Measurements from ENCODE around the gene ZNF587. TPM values are rescaled to one million over a fixed set of nuclear protein-coding genes. Genes with fewer than 3 reads are reported as not detected.
"Not testable (repeated sequence)": the region's sequence is repeated elsewhere in the genome, so short reads cannot be mapped to it uniquely, and the experiment has no call there.

Gene ZNF587
- total RNA-seq, 1 donor from 2014 or later, result 15.7 TPM

GRCh38 chr19:57821501-57821900 is 28.2 kb upstream of the ZNF587 start:
- DNase-seq (ENCODE audit: low read depth in 2 of 2), result not testable (repeated sequence)

- DNase-seq (ENCODE audit: low read depth in 2 of 2), result not testable (repeated sequence)
These were observed 26.5 kb upstream of the ZNF587 start for GRCh38 chr19:57823155-57823554.

GRCh38 chr19:57823608-57824007 is 26.1 kb upstream of the ZNF587 start:
- not testable (repeated sequence) for DNase-seq (ENCODE audit: low read depth in 2 of 2)

- no peak for DNase-seq (ENCODE audit: low read depth in 2 of 2)
These were observed 24.1 kb upstream of the ZNF587 start for GRCh38 chr19:57825511-57825910.

- DNase-seq (ENCODE audit: low read depth in 2 of 2), result no peak
These were observed 20.3 kb upstream of the ZNF587 start for GRCh38 chr19:57829316-57829715.

GRCh38 chr19:57830071-57830602 is 19.5 kb upstream of the ZNF587 start, which contains the start of gene ZNF587B:
TSS of gene ZNF587B (plus strand) at chr19:57830299. CDS start at chr19:57830529, 230 bp downstream.
- DNase-seq (ENCODE audit: low read depth in 2 of 2), result peak; percentile 35 to 37

- not testable (repeated sequence) for DNase-seq (ENCODE audit: low read depth in 2 of 2)
These were observed 12.7 kb upstream of the ZNF587 start for GRCh38 chr19:57836991-57837390.

GRCh38 chr19:57838622-57839191 is 11.0 kb upstream of the ZNF587 start:
- not testable (repeated sequence) for DNase-seq (ENCODE audit: low read depth in 2 of 2)

GRCh38 chr19:57841122-57841763 is 8.4 kb upstream of the ZNF587 start:
- no peak for DNase-seq (ENCODE audit: low read depth in 2 of 2)

GRCh38 chr19:57847164-57847563 is 2.5 kb upstream of the ZNF587 start:
- DNase-seq (ENCODE audit: low read depth in 2 of 2), result peak; percentile 26 to 54

- not testable (repeated sequence) for DNase-seq (ENCODE audit: low read depth in 2 of 2)
These were observed 445 bp upstream of the ZNF587 start for GRCh38 chr19:57849162-57849665.

- peak in 1 of 2 donors; percentile 86 for DNase-seq (ENCODE audit: low read depth in 2 of 2)
These were observed 926 bp downstream of the ZNF587 start for GRCh38 chr19:57850553-57851017.

GRCh38 chr19:57851812-57852603 is 2.3 kb downstream of the ZNF587 start:
- not testable (repeated sequence) for DNase-seq (ENCODE audit: low read depth in 2 of 2)

- DNase-seq (ENCODE audit: low read depth in 2 of 2), result not testable (repeated sequence)
These were observed 4.5 kb downstream of the ZNF587 start for GRCh38 chr19:57854117-57854516.

- not testable (repeated sequence) for DNase-seq (ENCODE audit: low read depth in 2 of 2)
These were observed 12.7 kb downstream of the ZNF587 start for GRCh38 chr19:57862351-57862750.

- no peak for DNase-seq (ENCODE audit: low read depth in 2 of 2)
These were observed 18.3 kb downstream of the ZNF587 start for GRCh38 chr19:57867868-57868492.

GRCh38 chr19:57869655-57870054 is 20.0 kb downstream of the ZNF587 start:
- DNase-seq (ENCODE audit: low read depth in 2 of 2), result not testable (repeated sequence)

GRCh38 chr19:57870225-57870624 is 20.6 kb downstream of the ZNF587 start:
- no peak for DNase-seq (ENCODE audit: low read depth in 2 of 2)

GRCh38 chr19:57872450-57872849 is 22.8 kb downstream of the ZNF587 start:
- DNase-seq (ENCODE audit: low read depth in 2 of 2), result no peak

GRCh38 chr19:57873883-57874799 is 24.5 kb downstream of the ZNF587 start:
- DNase-seq (ENCODE audit: low read depth in 2 of 2), result not testable (repeated sequence)

Measured in dermis microvascular lymphatic vessel endothelial cell (primary cell).